HT1080 (cell line): Measurements from ENCODE around the gene KLF5. TPM values are rescaled to one million over a fixed set of nuclear protein-coding genes. Genes with fewer than 3 reads are reported as not detected.

Experiments used
- small RNA-seq: library from RNA; depleted of rRNA; stranded (forward); fragments of <200 nt; gene quantifications from one replicate; pipeline ENCODE3, GENCODE V24; 2014
- total RNA-seq: library from RNA; depleted of rRNA; stranded (reverse); fragments of >200 nt; shearing (Covaris generic); gene quantifications from 2 replicates; pipeline ENCODE4 v1.2.3, GENCODE V29; 2014

The KLF5 gene
- total RNA-seq, 1 experiment from 2014 or later, result 7.0 TPM

Small RNAs within 50 kb of the gene (small RNA-seq; reads per million reads assigned to genes)
- gene RNU6-66P, result not detected
